Measurements from ENCODE around the gene ERC2. TPM values are rescaled to one million over a fixed set of nuclear protein-coding genes. Genes with fewer than 3 reads are reported as not detected.

The ERC2 gene
- total and polyA plus RNA-seq, 2 of the 8 experiments (the other 6 are each of a cell fraction or from before 2014, with no cell fraction given), result 16.4 to 22.8 TPM

- Histone ChIP-seq H3K79me1 (ENCODE audit: low read depth, low read length) (no peaks in the 10 kb centered on the region), H2BK120ac (replicated peaks; ENCODE audit: low read depth, low read length) (no peak overlapping the region), H3K9ac (replicated peaks in 1 of 4; ENCODE audit: extremely low read depth in 1 of 4, low read depth in 3 of 4, low read length in 3 of 4) (no peak overlapping the region), H3K27me3 (replicated peaks in 1 of 4; ENCODE audit: control insufficient read depth in 3 of 4, extremely low read depth in 1 of 4, insufficient read depth in 3 of 4, low read length in 3 of 4) (no peaks in the 10 kb centered on the region), H4K8ac (ENCODE audit: extremely low read depth, insufficient read depth, low read length) (no peak overlapping the region), H2BK20ac (ENCODE audit: low read length) (no peak overlapping the region), H2BK15ac (ENCODE audit: low read length) (no peak overlapping the region), H3K56ac (replicated peaks; ENCODE audit: insufficient read length, low read depth, low read length) (no peak overlapping the region), H3K27ac (ENCODE audit: low read depth, low read length) (no peak overlapping the region), H3K14ac (ENCODE audit: insufficient read length) (no peak overlapping the region), H3K4me1 (replicated peaks in 1 of 4; ENCODE audit: control insufficient read depth in 3 of 4, insufficient read depth in 4 of 4, low read length in 3 of 4) (no peaks in the 10 kb centered on the region), H3K23me2 (ENCODE audit: low read depth, low read length) (no peaks in the 10 kb centered on the region), H4K91ac (replicated peaks; ENCODE audit: insufficient read length, low read length) (no peak overlapping the region), H2AFZ (ENCODE audit: low read length) (no peak overlapping the region), H2BK12ac (ENCODE audit: low read depth, low read length) (no peak overlapping the region), H3K79me2 (ENCODE audit: control insufficient read depth in 1 of 2, insufficient read depth in 2 of 2, low read length in 2 of 2) (no peaks in the 10 kb centered on the region), H3K18ac (ENCODE audit: extremely low read depth, low read length) (no peak overlapping the region), H3K4me3 (ENCODE audit: extremely low read depth in 1 of 4, insufficient read depth in 2 of 4, low read depth in 3 of 4, low read length in 4 of 4) (no peak overlapping the region), H2BK5ac (ENCODE audit: low read depth, low read length) (no peak overlapping the region), H3K4me2 (ENCODE audit: insufficient read depth in 1 of 2, low read depth in 2 of 2, low read length in 2 of 2) (no peak overlapping the region), H3K23ac (ENCODE audit: insufficient read length) (no peak overlapping the region), H3K4ac (replicated peaks; ENCODE audit: insufficient read length, low read depth, low read length) (no peak overlapping the region), H4K20me1 (replicated peaks in 1 of 2; ENCODE audit: control insufficient read depth in 1 of 2, insufficient read depth in 2 of 2, low read length in 2 of 2) (no peaks in the 10 kb centered on the region), H2AK5ac (ENCODE audit: low read depth, low read length) (no peak overlapping the region), H3K36me3 (ENCODE audit: control insufficient read depth in 2 of 4, insufficient read depth in 4 of 4, low read length in 3 of 4) (no peaks in the 10 kb centered on the region), H3K9me3 (ENCODE audit: insufficient read depth in 2 of 2, low read depth in 1 of 2, low read length in 1 of 2) (no peaks in the 10 kb centered on the region), H4K5ac (ENCODE audit: insufficient read length, low read depth, low read length) (no peak overlapping the region)
- FAIRE-seq, result no peak
- CTCF ChIA-PET (ENCODE audit: partially characterized antibody), result interaction anchor here (1.0 to 3.9 kb wide), 3 partner anchors 12 to 315 kb away, joined by 3 to 14 read pairs (median 5); no protein-coding TSS in a partner anchor
- POLR2A ChIA-PET (ENCODE audit: partially characterized antibody), result no interaction called here
- WGBS, 2 experiments (ENCODE audit: extremely low coverage in 1 of 2, insufficient coverage in 1 of 2, insufficient read length in 1 of 2, insufficient replicate concordance in 2 of 2, low coverage in 1 of 2, low lambda C conversion rate in 2 of 2, missing lambda C conversion rate in 1 of 2), result 86% methylated on average over 6 of the region's 6 CpGs; no CpG with 5 or more reads in 1 of the 2 experiments
- no peak for DNase-seq (ENCODE audit: low read depth in 1 of 2, low spot score in 2 of 2)
- TF ChIP-seq FOSL1 (IDR thresholded peaks at IDR 0.05; ENCODE audit: insufficient read depth, low read depth, low read length) (no peak), CREB1 (IDR thresholded peaks at IDR 0.05) (peak; percentile 30; the same call in 1 of the 2 replicates), CEBPB (IDR thresholded peaks at IDR 0.05; ENCODE audit: low read depth, low read length) (0 out of 2 replicates have a peak, but pooled peaks have one; percentile 15), SAP30 (IDR thresholded peaks at IDR 0.05; ENCODE audit: insufficient read depth, insufficient replicate concordance, low read length) (no peak), ATF3 (IDR thresholded peaks at IDR 0.05; ENCODE audit: insufficient read depth, low read depth, low read length) (no peak)
These were observed 531.7 kb downstream of the ERC2 start for GRCh38 chr3:55936549-55937052.

Measured in H1 (cell line).